Epidermal melanocyte (primary cell): ENCODE measurements around the gene UTRN.

Experiments used
- DNase-seq: peaks from one replicate; pipeline ENCODE4 v3.0.0; 2011; ENCODE audit warnings: low spot score; ENCODE audit not compliant: insufficient read length

UTRN gene

GRCh38 chr6:144283646-144284477 is 1.3 kb upstream of the UTRN start:
- DNase-seq, result no peak

- DNase-seq, result no peak
Measured at GRCh38 chr6:144284478-144284782, 705 bp upstream of the UTRN start.

GRCh38 chr6:144285548-144285797 is 338 bp downstream of the UTRN start:
- DNase-seq, result no peak

GRCh38 chr6:144285798-144286502 is 815 bp downstream of the UTRN start:
- DNase-seq, result no peak

- peak; percentile 52 for DNase-seq
Measured at GRCh38 chr6:144286503-144287393, 1.6 kb downstream of the UTRN start.

- no peak for DNase-seq
Measured at GRCh38 chr6:144289006-144289405, 3.9 kb downstream of the UTRN start.

- DNase-seq, result no peak
Measured at GRCh38 chr6:144292372-144292771, 7.2 kb downstream of the UTRN start.

- no peak for DNase-seq
Measured at GRCh38 chr6:144294016-144294415, 8.9 kb downstream of the UTRN start.

GRCh38 chr6:144295211-144295610 is 10.1 kb downstream of the UTRN start:
- no peak for DNase-seq

- no peak for DNase-seq
Measured at GRCh38 chr6:144295981-144296767, 11.0 kb downstream of the UTRN start.

GRCh38 chr6:144296973-144297372 is 11.8 kb downstream of the UTRN start:
- no peak for DNase-seq

GRCh38 chr6:144297511-144298100 is 12.5 kb downstream of the UTRN start:
- no peak for DNase-seq

- DNase-seq, result no peak
Measured at GRCh38 chr6:144298194-144298593, 13.1 kb downstream of the UTRN start.

GRCh38 chr6:144298916-144299315 is 13.8 kb downstream of the UTRN start:
- DNase-seq, result no peak

GRCh38 chr6:144302701-144303372 is 17.7 kb downstream of the UTRN start:
- no peak for DNase-seq

- no peak for DNase-seq
Measured at GRCh38 chr6:144304223-144304848, 19.2 kb downstream of the UTRN start.

- DNase-seq, result no peak
Measured at GRCh38 chr6:144305567-144305966, 20.4 kb downstream of the UTRN start.

- no peak for DNase-seq
Measured at GRCh38 chr6:144305985-144306384, 20.9 kb downstream of the UTRN start.

- no peak for DNase-seq
Measured at GRCh38 chr6:144307880-144308279, 22.7 kb downstream of the UTRN start.

GRCh38 chr6:144310765-144311164 is 25.6 kb downstream of the UTRN start:
- no peak for DNase-seq
